ENCODE data around the gene LAPTM5.
A peak's percentile ranks its signal among the peaks of the same experiment; 100 is the strongest.

The LAPTM5 gene

DNA sequence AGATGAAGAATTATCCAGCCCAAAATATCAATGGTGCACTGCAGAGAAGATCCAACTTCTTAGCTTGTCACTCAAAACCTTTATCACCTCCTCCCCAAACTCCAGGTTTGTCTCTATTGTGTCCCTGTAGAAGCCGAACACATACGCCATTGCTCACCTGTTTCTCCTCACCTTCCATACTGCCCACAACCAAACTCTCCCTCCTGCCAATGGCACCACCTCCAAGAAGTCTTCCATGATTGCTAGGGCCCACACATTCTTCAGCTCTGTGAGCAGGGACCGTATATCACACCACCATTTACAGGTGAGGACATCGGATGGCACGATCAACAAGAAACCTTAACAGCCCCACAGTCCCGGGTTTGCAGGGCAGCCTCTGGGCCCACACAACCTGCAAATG is 2.2 kb downstream of the LAPTM5 start:
- no peak for DNase-seq

DNA sequence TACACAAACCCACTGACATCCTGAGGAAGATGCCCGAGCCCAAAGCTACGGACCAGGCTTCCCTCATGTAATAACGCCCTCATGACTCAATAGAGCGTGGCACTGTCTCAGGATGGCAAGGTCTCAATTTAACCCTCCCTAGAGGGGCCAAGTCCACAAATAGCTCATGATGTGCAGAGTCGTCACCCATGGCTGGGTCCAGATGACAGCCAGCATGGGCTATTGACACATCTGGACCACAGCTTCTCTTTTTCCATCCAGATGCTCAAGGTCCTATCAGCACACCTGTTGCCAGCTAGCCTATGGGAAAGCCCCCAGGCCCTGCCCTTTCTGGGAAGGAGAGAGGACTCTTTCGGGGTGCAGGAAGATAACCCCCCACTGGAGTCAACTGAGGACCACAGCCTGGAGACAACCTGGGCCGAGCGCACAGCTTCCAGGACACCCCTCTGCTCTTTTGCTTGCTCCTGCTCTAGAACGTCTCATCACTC is 2.8 kb downstream of the LAPTM5 start:
- DNase-seq: peak; percentile 52

DNA sequence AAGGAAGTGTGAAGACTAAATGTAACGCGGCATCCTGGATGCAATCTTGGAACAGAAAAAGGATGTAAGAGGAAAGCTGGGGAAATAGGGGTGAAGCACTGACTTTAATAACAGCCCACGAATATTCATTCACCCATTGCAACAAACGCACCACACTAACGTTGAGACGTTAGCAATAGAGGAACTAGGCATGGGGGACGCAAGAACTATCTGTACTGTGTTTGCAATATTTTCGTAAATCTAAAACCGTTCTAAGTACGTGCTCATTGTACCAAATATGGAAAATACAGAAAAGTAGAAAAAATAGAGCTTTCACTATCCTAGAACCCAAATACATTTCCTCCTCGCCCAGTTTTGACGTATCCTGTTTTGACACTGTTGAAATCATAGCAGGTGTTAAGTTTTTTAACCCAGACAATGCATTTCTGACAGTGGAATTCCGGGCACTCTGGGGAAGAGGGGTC is 3.9 kb downstream of the LAPTM5 start:
- DNase-seq: no peak

DNA sequence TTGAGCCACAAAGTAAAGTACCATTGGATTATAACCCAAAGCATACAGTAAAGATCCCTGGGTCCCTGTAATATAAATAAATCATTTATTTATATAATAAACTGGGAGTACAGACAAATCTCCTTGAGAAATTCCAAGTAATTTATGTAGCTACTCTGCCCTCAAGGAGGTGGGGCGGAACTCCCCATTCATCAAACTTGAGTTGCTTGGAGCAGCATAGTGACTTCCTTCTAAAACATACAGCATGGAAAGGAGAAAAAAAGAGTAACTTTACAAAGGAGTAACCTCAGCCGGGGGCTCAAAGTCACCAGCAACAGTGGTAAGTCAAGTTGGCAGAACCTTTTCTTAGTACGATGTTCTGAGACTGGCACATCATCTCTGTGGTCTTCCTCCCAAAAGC is 4.5 kb downstream of the LAPTM5 start:
- DNase-seq: no peak

DNA sequence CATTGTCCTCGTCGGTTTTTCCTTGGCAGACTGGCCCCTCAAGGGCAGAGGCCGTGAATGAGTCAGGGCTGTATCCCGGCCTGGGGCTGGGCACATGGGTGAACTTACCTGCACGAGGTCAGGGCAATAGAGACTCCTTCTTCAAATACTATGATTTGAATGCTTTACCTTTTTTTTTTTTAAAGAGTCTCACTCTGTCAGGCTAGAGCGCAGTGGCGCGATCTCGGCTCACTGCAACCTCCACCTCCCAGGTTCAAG is 5.0 kb downstream of the LAPTM5 start:
- DNase-seq: no peak

DNA sequence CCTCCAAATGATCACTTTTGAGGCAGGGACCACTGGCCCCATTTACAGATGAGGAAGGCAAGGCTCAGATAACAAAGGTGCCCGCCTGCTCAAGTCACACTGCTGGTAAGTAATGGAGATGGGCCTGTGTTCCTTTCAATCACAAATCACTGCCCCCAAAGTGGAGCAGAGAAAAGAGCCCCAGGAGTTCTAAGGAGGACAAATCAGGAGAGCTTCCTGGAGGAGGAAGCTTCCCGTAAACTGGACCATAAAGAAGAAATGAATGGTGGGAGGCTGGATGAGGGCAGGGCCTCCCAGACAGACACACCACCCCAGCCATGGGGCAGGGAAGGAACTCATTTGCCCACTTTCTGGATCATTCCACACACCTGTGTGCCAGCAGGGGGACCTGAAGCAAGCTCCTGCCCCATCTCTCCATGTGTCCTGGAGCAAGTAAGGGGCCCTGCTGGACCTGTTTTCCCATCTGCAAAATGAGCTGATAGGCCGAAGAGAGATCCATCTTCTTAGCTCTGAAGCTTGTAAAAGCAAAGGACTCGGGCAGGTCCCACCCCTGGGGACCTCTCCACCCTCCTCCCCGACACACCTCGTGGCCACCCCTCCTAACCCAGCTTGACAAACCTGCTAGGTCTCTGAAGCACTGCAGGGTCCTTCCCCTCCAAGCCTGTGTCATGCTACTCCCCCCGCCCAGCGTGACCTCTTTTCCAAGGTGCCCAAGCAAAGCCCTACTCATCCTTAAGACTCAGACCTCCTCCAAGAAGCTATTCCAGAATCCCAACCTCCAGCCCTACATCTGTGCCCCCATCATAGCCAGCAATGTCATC is 5.5 kb downstream of the LAPTM5 start:
- DNase-seq: no peak

DNA sequence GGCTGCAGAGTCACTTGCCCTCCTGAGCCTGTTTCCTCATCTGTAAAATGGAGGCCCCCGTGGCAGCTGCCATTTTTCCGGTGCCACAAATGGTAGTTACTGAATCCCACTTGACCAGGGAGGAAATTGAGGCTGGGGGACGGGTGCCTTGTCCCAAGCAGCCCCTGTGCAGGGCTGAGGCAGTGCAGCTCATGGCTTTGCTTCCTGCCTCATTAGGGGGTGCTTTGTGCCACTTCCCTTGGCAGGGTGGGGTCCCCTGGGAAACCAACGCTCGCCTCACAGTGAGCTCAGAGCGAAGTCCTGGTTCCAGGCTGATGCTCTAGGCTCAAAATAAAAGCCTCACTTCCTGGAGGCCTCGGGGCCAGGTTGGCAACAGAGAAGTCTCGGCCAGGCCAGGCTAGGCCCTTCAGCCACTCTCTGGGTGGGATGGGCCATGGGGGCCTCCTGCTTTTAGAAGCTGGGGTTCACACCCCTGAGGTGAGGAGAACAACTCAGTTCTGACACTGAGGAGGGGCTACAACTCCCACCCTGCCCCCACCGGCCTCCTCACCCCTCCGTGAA is 6.8 kb downstream of the LAPTM5 start:
- no peak for DNase-seq

DNA sequence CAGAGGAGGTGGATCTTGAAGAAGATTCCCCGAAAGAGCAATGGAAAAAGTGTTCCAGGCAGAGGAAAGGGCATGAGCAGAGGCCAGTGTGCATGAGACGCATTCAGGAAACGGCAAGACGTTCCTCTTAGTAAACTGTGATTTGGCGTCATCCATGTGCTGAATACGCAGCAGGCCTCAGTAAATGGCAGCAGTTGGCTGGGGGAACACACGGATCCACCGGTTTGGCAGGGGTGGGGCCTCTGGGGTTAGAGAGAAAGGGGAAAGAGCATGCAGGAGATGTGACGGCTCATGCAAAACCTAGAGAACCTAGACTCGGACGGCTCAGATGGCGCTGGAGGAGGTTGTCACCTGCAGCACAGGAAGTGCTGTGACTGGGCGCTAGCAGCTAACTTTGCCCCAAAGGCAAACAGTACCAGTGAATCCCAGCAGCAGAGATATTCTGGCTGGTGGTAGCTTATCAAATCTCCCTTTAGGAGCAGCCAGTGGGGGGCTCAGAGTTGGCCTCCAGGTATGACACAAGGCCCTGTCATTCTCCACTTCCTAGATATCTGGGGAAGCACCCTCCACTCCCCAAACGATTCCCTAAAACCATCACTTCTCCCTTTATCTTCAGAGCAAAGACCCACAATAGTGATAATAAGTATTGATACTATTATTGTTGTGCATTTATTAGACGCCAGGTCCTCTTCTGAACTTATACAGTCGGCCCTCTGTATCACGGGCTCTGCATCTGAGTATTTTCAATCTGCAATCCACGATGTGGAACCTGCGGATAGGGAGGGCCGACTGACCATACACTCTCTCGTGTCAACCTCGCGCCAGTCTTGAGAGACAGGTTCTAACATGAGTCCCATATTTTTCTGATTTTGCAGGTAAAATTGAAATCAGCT is 7.6 kb downstream of the LAPTM5 start:
- peak; percentile 68 for DNase-seq

DNA sequence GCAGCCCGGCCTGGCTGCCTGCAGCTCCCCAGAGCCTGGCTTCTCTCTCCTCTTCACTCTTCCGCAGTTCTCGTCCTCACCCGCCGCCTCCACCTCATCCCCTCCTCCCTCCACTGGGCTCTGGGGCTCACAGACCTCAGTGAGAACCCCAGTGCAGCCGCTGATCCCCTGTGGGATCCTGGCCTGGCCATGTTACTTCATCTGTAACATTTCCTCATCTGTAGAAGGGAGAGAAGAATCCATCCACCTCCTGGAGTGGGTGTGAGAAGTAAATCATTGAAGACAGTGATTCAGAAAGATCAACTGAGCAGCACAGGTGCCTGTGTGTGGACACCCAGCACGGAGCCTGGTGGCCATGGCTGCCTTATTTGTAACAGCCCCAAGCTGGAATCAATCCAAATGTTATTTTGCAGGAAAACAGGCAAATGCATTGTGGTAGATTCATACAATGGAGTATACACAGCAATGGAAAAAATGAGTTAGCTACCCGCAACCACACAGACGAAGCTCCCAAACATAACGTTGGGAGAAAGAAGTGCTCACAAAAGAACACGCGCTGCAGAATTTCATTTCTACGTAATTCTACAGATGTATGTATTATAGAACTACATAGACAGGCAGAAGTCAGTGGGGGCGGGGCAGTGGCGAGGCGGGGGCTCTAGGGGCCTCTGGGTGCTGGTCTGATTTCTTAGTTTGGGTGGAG is 8.7 kb downstream of the LAPTM5 start:
- DNase-seq: peak; percentile 43

DNA sequence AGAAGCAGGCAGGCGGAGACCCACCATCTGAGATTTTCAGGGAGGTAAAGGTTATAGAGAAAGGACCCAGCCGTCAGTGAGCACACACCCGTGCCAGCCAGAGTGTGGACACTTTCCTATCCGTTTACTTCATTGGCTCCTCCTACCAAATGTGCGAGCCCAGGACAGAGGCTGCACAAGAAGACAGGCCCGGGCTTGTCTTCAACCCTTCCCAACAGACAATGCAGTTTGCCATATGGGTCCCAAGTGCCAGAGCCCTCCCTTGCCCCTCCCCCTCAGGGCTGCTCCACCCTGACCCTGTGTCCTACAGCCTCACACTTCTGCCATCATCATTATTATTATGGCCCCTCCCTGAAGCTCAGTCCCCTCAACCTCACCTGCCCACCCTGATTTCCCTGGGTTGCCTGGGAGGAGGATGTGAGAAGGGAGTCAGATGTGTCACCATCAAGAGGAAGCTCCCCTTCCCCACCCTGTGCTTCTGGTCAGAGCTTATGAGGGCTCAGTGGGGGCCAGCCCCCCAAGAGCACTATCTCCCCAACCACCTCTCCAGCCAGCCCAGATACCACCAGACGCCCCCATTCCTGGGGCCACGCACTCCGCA is 9.4 kb downstream of the LAPTM5 start:
- DNase-seq: no peak

DNA sequence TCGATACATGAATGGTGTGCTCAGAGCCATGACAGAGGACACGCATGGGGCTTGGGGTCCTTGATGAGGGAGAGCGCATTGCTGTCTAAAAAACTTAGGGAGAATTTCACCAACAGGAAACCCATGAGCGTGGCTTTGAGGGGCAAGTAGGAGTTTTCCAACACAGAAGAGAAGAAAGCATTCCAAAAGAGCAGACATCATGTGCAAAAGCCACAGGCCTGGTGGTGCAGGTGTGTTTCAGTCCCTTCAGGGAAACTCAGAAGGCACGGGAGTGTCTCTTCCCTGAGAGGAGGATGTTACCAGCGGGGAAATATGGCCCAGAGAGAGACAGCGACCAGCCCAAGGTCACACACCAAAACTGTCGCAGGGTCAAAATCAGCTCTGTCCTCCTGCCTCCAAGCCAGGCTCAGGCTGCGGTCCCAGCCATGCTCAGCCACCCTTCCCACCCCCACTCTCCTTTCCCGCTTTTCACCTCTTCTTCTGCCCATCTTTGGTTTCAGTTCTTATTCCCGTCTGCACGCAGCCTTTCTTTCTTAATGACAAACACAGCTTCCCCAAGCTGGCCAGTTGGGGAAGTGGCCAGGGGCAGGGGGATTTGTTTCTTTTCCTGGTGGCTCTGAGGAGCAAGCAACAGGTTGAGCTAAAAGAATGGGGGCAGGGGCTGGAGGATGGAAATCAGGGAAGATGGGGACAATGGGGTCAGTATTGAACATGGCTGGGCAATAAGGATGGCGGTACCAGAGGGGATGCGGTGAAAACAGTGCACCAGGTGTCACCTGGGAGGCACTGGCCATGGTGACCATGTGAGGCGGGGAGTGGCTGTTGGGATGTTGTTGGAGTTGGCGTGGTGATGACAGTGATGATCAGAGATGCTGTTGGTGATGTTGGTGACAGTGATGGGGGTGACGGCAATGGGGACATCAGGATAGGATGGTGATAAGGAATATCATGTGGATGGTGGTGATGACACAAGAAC is 10.3 kb downstream of the LAPTM5 start:
- no peak for DNase-seq

DNA sequence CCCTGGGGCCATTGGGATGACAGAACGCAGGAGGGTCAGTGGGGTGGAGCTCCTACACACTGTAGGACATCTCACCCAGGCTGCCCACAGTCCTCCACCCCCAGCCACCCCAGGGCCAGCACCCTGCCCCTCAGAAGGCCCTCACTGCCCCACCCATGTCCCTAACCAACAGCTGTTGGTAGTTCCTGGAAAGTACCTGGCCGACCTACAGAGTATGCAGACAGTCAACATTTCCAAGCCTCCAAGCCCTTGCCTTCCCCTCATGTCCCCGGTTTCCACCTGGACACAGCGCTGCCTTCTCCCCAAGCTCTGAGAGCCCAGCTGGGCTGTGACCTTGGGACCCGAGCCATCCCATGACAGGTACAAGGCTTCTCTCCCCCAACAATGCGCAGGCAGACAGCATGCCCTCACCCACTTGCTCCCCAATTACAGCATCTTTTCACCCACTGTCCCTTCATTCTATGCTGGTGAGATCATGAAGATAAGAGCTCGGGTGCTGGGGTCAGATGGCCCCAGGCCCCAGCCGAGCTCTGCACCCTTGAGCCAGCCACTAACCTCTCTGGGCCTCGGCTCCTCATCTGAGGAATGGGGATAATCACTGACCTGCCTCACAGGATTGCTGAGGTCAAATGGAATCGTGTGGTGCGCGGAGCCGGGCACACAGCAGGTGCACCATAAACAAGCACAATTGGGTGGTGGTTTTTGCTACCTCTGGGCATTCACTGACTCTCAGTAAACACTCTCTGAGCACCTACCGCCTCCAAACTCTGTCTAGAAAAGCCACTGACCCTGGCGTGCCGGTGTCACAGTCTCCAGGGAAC is 11.2 kb downstream of the LAPTM5 start:
- DNase-seq: no peak

DNA sequence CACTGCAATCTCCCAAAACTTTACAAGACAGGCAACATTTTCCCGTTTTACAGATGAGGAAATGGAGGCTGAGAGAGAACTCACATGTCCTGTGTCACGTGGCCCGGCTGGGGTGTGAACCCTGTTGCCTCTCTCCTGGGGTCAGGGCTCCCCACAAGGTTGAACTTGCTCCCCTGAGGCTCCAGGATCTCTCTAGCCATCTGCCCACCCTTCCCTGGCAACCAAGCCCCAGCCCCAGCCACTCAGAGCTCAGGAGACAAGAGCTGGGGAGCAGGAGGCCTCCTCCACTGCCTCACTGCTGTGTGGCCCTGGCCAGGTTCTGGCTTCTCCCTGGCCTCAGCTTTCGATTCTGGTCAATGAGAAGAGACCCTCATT is 11.8 kb downstream of the LAPTM5 start:
- DNase-seq: no peak

DNA sequence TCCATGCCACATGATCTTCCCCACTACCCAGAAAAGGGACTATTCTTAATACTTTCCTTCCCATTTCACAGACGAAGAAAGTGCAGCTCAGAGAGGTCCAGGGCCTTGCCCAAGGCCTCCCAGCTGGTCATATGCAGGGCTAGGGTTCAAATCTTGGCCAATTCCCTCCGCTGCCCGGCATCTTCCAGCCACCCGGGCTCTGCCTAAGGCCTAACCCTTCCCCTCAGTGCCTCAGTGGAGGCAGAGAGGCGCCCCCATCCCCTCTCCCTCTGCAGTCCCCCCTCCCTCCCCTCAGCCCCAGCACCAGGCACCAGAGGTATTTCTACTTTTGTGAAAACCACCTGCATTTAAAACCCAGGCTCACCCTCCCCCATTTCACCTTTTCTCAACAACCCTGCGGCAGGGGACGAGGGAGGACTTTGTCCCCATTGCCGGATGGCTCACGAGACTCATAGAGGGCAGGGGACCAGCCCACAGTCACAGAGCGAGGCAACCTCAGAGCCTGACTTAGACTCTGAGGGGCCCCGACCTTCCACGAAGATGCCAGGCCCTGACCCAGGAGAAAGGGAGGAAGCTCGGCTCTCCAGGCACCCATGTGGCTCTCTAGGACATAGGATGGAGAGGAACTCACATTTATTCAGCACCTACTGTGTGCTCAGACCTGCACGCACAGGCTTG is 12.3 kb downstream of the LAPTM5 start:
- no peak for DNase-seq

DNA sequence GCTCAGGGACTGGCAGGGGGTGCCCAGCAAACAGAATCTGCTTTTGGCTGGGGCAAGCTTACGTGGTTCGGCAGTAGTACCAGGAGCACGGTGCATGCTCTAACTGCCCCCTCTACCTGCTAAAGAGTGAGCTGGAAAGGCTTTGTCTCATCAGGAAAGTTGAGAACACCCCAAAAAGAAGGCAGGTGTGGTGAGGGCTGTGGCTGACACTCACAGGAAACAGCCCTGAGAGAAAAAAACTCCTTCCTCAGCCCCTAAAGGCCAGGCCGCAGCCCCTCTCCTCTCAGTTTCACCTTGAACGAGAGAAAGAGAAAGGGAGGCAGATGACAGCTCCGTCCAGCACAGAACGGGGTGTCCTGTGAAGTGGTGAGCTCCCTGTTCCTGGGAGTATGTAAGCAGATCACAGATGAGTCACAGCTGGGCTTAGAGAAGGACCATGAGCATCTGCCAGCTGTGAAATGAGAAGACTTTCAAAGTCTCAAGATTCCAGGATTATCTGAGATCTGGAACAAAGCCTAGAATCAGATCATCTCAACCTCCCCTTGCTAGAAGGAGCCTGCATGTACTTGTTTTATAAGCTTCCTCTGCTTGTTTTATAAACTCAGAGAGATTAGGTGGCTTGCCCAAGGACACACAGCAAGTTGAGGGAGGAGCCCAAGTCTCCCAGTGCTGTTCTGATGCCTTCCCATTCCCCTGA is 13.4 kb downstream of the LAPTM5 start:
- DNase-seq: peak; percentile 56

DNA sequence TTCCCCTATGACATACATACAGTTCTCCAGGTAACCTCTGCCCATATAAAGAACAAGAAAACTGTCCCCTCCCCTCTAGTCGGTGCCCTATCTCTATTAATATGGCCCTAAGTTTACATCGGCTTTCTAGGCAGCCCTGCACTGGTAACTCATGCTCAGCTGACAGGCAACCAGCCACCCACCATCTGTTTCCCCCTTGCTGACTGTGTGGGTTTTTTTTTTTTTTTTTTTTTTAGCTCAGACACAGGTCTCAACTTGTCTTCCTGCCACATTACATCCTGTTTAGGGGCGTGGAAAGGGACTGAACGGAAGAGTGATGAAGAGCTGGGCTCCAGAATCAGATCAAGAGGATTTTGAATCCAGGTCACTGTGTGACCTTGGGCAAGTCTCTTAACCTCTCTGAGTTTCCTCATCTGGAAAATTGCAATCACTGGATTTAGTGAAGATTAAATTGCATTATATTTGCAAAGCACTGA is 14.0 kb downstream of the LAPTM5 start:
- DNase-seq: peak; percentile 85

DNA sequence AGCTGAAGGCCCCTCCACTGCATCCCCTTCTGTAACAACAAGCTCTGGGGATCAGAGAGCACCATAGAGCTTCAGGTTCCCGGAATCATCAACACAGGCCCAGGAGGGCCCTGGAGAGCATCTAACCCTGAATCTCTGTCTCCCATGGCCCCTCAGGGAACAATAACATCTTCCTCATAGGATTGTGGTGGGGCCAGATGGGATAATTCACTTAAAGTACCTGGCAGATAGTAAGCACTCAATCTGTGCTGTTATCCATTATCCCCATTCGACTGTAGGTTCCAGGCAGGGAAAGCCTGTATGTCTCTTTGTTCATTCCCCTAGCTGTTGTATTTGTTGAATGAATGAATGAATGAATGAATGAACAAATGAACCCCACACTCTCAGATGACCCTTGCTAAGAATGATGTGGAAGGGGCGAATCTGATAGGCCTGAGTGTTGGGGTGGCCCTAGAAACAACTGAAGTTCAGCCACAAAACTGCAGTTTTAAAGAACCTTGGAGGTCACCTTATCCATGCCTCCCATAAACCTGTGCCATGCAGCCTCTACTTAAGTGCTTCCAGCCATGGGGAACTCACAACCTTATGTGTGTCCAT is 14.5 kb downstream of the LAPTM5 start:
- no peak for DNase-seq

DNA sequence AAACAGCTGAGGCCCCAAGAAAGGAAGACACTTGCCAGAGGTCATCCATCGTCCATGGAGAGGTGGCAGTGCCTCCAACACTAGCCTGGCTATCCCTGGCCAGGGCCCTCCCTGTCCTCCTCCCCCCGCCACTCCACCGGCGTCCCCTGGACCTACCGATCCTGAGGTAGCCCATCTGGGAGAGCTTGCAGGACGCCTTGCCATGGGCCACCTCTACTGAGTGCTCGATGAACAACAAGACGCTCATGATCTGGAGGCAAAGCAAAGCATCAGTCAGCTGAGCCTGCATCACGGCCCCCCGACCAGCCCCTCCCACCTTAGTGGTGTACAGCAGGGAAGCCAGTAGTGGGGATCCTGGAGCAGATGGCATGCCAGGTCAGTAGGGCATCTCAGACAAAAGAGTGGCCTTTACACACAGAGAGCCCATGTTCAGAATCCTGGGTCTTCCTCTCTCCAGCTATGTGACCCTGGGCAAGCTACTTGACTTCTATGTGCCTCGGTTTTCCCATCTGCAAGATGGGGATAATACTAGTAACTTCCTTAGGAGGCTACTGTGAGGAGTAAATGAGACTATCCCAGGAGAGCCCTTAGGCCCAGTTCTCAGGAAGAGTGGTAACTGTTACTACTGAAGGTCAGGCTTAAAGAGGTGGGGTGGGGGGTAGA is 15.1 kb downstream of the LAPTM5 start:
- DNase-seq: no peak

Data from activated CD4-positive, alpha-beta T cell treated with anti-CD3 and anti-CD28 coated beads, Interleukin-2, amount 50 U/mL, for 16 hours (primary cell).